Adipocyte (in vitro differentiated cells): Measurements from ENCODE around the gene PRR35.
A peak's percentile ranks its signal among the peaks of the same experiment; 100 is the strongest.

Experiments
- DNase-seq: peaks from one replicate; pipeline ENCODE4 v3.0.0-alpha.2; 2015; ENCODE audit warnings: low read depth
- H3K27me3 ChIP-seq: replicated peaks from 2 replicates; pipeline ENCODE4 v1.7.0; 2013; ENCODE audit warnings: mild to moderate bottlenecking, low read length, moderate library complexity; ENCODE audit not compliant: control insufficient read depth, insufficient read depth
- H3K36me3 ChIP-seq: 2 replicates; pipeline ENCODE4 v1.7.0; 2013; ENCODE audit warnings: low read length, mild to moderate bottlenecking, moderate library complexity; ENCODE audit not compliant: control insufficient read depth, insufficient read depth, severe bottlenecking
- H3K4me1 ChIP-seq: 2 replicates; pipeline ENCODE4 v1.7.0; 2013; ENCODE audit warnings: mild to moderate bottlenecking, low read length, moderate library complexity; ENCODE audit not compliant: control insufficient read depth, insufficient read depth
- H3K4me3 ChIP-seq: 2 replicates; pipeline ENCODE4 v1.7.0; 2013; ENCODE audit warnings: mild to moderate bottlenecking, low read length, moderate library complexity
- H3K9ac ChIP-seq: 2 replicates; pipeline ENCODE4 v1.7.0; 2013; ENCODE audit warnings: mild to moderate bottlenecking, low read length, moderate library complexity
- H3K9me3 ChIP-seq: 2 replicates; pipeline ENCODE4 v1.7.0; 2013; ENCODE audit warnings: mild to moderate bottlenecking, low read length, moderate library complexity; ENCODE audit not compliant: control insufficient read depth

Gene PRR35

GRCh38 chr16:572865-573650 is 12.9 kb downstream of the PRR35 start:
- no peaks in the 10 kb centered on the region for H3K9me3 ChIP-seq
- peaks cover 5% of the 10 kb centered on the region for H3K4me1 ChIP-seq
- H3K36me3 ChIP-seq, result peaks cover 16% of the 10 kb centered on the region
- no peak overlapping the region for H3K4me3 ChIP-seq
- no peaks in the 10 kb centered on the region for H3K27me3 ChIP-seq
- no peak overlapping the region for H3K9ac ChIP-seq
- DNase-seq, result no peak

GRCh38 chr16:574021-574760 is 14.0 kb downstream of the PRR35 start:
- Histone ChIP-seq H3K9ac (no peak overlapping the region), H3K4me1 (peaks cover 2% of the 10 kb centered on the region), H3K4me3 (no peak overlapping the region), H3K27me3 (no peaks in the 10 kb centered on the region), H3K9me3 (no peaks in the 10 kb centered on the region), H3K36me3 (peaks cover 16% of the 10 kb centered on the region)
- DNase-seq, result no peak

GRCh38 chr16:575354-576196 is 15.4 kb downstream of the PRR35 start:
- Histone ChIP-seq H3K36me3 (peaks cover 16% of the 10 kb centered on the region), H3K4me1 (no peaks in the 10 kb centered on the region), H3K9ac (no peak overlapping the region), H3K4me3 (no peak overlapping the region), H3K9me3 (no peaks in the 10 kb centered on the region), H3K27me3 (no peaks in the 10 kb centered on the region)
- no peak for DNase-seq

- Histone ChIP-seq H3K4me3 (no peak overlapping the region), H3K9ac (no peak overlapping the region), H3K4me1 (no peaks in the 10 kb centered on the region), H3K36me3 (peaks cover 16% of the 10 kb centered on the region), H3K27me3 (no peaks in the 10 kb centered on the region), H3K9me3 (no peaks in the 10 kb centered on the region)
- no peak for DNase-seq
These were observed 16.1 kb downstream of the PRR35 start for GRCh38 chr16:576197-576822.

- Histone ChIP-seq H3K9ac (no peak overlapping the region), H3K36me3 (peaks cover 16% of the 10 kb centered on the region), H3K4me3 (no peak overlapping the region), H3K27me3 (no peaks in the 10 kb centered on the region), H3K4me1 (no peaks in the 10 kb centered on the region), H3K9me3 (no peaks in the 10 kb centered on the region)
- DNase-seq, result no peak
These were observed 16.6 kb downstream of the PRR35 start for GRCh38 chr16:576823-577201.

GRCh38 chr16:577796-578195 is 17.6 kb downstream of the PRR35 start:
- Histone ChIP-seq H3K4me1 (no peaks in the 10 kb centered on the region), H3K27me3 (no peaks in the 10 kb centered on the region), H3K4me3 (no peak overlapping the region), H3K36me3 (peaks cover 16% of the 10 kb centered on the region), H3K9me3 (no peaks in the 10 kb centered on the region), H3K9ac (no peak overlapping the region)
- DNase-seq, result no peak

GRCh38 chr16:578232-578869 is 18.2 kb downstream of the PRR35 start:
- Histone ChIP-seq H3K27me3 (no peaks in the 10 kb centered on the region), H3K36me3 (peaks cover 16% of the 10 kb centered on the region), H3K4me3 (no peak overlapping the region), H3K9me3 (no peaks in the 10 kb centered on the region), H3K4me1 (no peaks in the 10 kb centered on the region), H3K9ac (no peak overlapping the region)
- no peak for DNase-seq

- peak; percentile 69 for DNase-seq
- Histone ChIP-seq H3K36me3 (peaks cover 14% of the 10 kb centered on the region), H3K4me3 (no peak overlapping the region), H3K27me3 (no peaks in the 10 kb centered on the region), H3K9ac (no peak overlapping the region), H3K4me1 (no peaks in the 10 kb centered on the region), H3K9me3 (no peaks in the 10 kb centered on the region)
These were observed 18.7 kb downstream of the PRR35 start for GRCh38 chr16:578870-579405.

GRCh38 chr16:580141-580945 is 20.1 kb downstream of the PRR35 start:
- peaks cover under 1% of the 10 kb centered on the region for H3K36me3 ChIP-seq
- peaks cover under 1% of the 10 kb centered on the region for H3K4me1 ChIP-seq
- no peaks in the 10 kb centered on the region for H3K9me3 ChIP-seq
- no peak overlapping the region for H3K9ac ChIP-seq
- DNase-seq, result no peak
- H3K27me3 ChIP-seq, result no peaks in the 10 kb centered on the region
- no peak overlapping the region for H3K4me3 ChIP-seq

GRCh38 chr16:580946-581498 is 20.8 kb downstream of the PRR35 start:
- H3K9ac ChIP-seq, result no peak overlapping the region
- H3K27me3 ChIP-seq, result no peaks in the 10 kb centered on the region
- H3K9me3 ChIP-seq, result no peaks in the 10 kb centered on the region
- H3K36me3 ChIP-seq, result no peaks in the 10 kb centered on the region
- no peak overlapping the region for H3K4me3 ChIP-seq
- DNase-seq, result no peak
- H3K4me1 ChIP-seq, result peaks cover 7% of the 10 kb centered on the region
